Neural cell (in vitro differentiated cells): ENCODE data around the gene GLT6D1. TPM values are rescaled to one million over a fixed set of nuclear protein-coding genes. Genes with fewer than 3 reads are reported as not detected.

Experiments used
- H2AFZ ChIP-seq: fragments of 200-600, 300-800 bp; sonication (generic), shearing (Covaris generic); 2 replicates; pipeline ENCODE4 v1.6.0; 2014; ENCODE audit warnings: low read depth, mild to moderate bottlenecking, antibody characterized with exemption, low read length, moderate library complexity
- H3F3A ChIP-seq: fragments of 200-600 bp; shearing (Covaris generic); 2 replicates; pipeline ENCODE4 v1.6.1; 2016; ENCODE audit warnings: mild to moderate bottlenecking, moderate library complexity, mixed read lengths, antibody characterized with exemption, low read length; ENCODE audit not compliant: insufficient read depth, poor library complexity, severe bottlenecking
- H3K27ac ChIP-seq: fragments of 200-600, 300-800 bp; sonication (generic), shearing (Covaris generic); 2 replicates; pipeline ENCODE4 v1.5.1; 2014; ENCODE audit warnings: mild to moderate bottlenecking, low read length, moderate library complexity
- H3K27me3 ChIP-seq: fragments of 300-800, 200-600 bp; sonication (generic), shearing (Covaris generic); 2 replicates; pipeline ENCODE4 v1.6.0; 2014; ENCODE audit warnings: mild to moderate bottlenecking, low read depth, low read length, moderate library complexity; ENCODE audit not compliant: insufficient read depth
- H3K36me3 ChIP-seq: fragments of 300-800, 200-600 bp; sonication (generic), shearing (Covaris generic); 2 replicates; pipeline ENCODE4 v1.5.1; 2014; ENCODE audit warnings: mild to moderate bottlenecking, antibody characterized with exemption, low read length, moderate library complexity; ENCODE audit not compliant: insufficient read depth
- H3K4me2 ChIP-seq: fragments of 300-800, 200-600 bp; sonication (generic), shearing (Covaris generic); 2 replicates; pipeline ENCODE4 v1.6.0; 2014; ENCODE audit warnings: mild to moderate bottlenecking, low read length
- H3K4me3 ChIP-seq: fragments of 300-800, 200-600 bp; sonication (generic), shearing (Covaris generic); 2 replicates; pipeline ENCODE4 v1.5.1; 2014; ENCODE audit warnings: mild to moderate bottlenecking, low read length, moderate library complexity
- H3K79me2 ChIP-seq: fragments of 200-600 bp; shearing (Covaris generic); replicated peaks from 2 replicates; pipeline ENCODE4 v1.6.0; 2014; ENCODE audit warnings: mild to moderate bottlenecking, low read length, moderate library complexity; ENCODE audit not compliant: insufficient read depth
- H3K9ac ChIP-seq: fragments of 300-800, 200-600 bp; sonication (generic), shearing (Covaris generic); 2 replicates; pipeline ENCODE4 v1.6.1; 2016; ENCODE audit warnings: mild to moderate bottlenecking, low read length, mixed read lengths
- H3K9me2 ChIP-seq: fragments of 200-600 bp; shearing (Covaris generic); 2 replicates; pipeline ENCODE4 v1.6.1; 2016; ENCODE audit warnings: mild to moderate bottlenecking, low read length, mixed read lengths; ENCODE audit not compliant: insufficient read depth
- H3K9me3 ChIP-seq: fragments of 200-600, 300-800 bp; sonication (generic), shearing (Covaris generic); 2 replicates; pipeline ENCODE4 v1.6.1; 2016; ENCODE audit warnings: mild to moderate bottlenecking, mixed run types, low read length, moderate library complexity, mixed read lengths
- H4K20me1 ChIP-seq: fragments of 200-600 bp; shearing (Covaris generic); 2 replicates; pipeline ENCODE4 v1.6.1; 2016; ENCODE audit warnings: mild to moderate bottlenecking, mixed run types; ENCODE audit not compliant: insufficient read depth
- EP300 ChIP-seq: fragments of 450-650 bp; conservative IDR thresholded peaks from 2 replicates; pipeline ENCODE4 v1.6.1; 2014; ENCODE audit warnings: antibody characterized with exemption, mild to moderate bottlenecking, moderate library complexity; ENCODE audit not compliant: poor library complexity, severe bottlenecking
- EZH2 ChIP-seq: fragments of 200-600, 300-800 bp; shearing (Covaris generic), sonication (generic); IDR thresholded peaks from 2 replicates; pipeline ENCODE4 v1.6.1; 2014; ENCODE audit warnings: antibody characterized with exemption, low read length, borderline replicate concordance, mild to moderate bottlenecking; ENCODE audit not compliant: insufficient read depth, poor library complexity, severe bottlenecking
- MXI1 ChIP-seq: fragments of 450-650 bp; conservative IDR thresholded peaks from 2 replicates; pipeline ENCODE4 v1.6.1; 2014; ENCODE audit warnings: antibody characterized with exemption, mild to moderate bottlenecking; ENCODE audit not compliant: poor library complexity, severe bottlenecking
- POLR2AphosphoS5 ChIP-seq: IDR thresholded peaks from 2 replicates; pipeline ENCODE4 v1.6.1; 2012
- RAD21 ChIP-seq: fragments of 450-650 bp; conservative IDR thresholded peaks from 2 replicates; pipeline ENCODE4 v1.6.1; 2014; ENCODE audit warnings: antibody characterized with exemption, mild to moderate bottlenecking, moderate library complexity
- SMC3 ChIP-seq: fragments of 450-650 bp; conservative IDR thresholded peaks from 2 replicates; pipeline ENCODE4 v1.6.1; 2014; ENCODE audit warnings: antibody characterized with exemption, mild to moderate bottlenecking, moderate library complexity; ENCODE audit not compliant: poor library complexity
- TAF1 ChIP-seq: IDR thresholded peaks from 2 replicates; pipeline ENCODE4 v1.6.1; 2012; ENCODE audit warnings: low read depth
- polyA plus RNA-seq: library from polyadenylated mRNA; depleted of rRNA; stranded (reverse); fragments of >200 nt; gene quantifications from 2 replicates; pipeline ENCODE4 v1.2.3, GENCODE V29; 2014
- TF ChIP-seq, protein P1 (sequence below): IDR thresholded peaks from 2 replicates; pipeline ENCODE4 v1.6.1; 2012; ENCODE audit warnings: borderline replicate concordance
- TF ChIP-seq, protein P2 (sequence below): fragments of 450-650 bp; IDR thresholded peaks from 2 replicates; pipeline ENCODE4 v1.5.1; 2014; ENCODE audit warnings: antibody characterized with exemption, mild to moderate bottlenecking, moderate library complexity; ENCODE audit not compliant: poor library complexity, severe bottlenecking

GLT6D1 gene
- polyA plus RNA-seq, 1 donor from 2014 or later = not detected

DNA sequence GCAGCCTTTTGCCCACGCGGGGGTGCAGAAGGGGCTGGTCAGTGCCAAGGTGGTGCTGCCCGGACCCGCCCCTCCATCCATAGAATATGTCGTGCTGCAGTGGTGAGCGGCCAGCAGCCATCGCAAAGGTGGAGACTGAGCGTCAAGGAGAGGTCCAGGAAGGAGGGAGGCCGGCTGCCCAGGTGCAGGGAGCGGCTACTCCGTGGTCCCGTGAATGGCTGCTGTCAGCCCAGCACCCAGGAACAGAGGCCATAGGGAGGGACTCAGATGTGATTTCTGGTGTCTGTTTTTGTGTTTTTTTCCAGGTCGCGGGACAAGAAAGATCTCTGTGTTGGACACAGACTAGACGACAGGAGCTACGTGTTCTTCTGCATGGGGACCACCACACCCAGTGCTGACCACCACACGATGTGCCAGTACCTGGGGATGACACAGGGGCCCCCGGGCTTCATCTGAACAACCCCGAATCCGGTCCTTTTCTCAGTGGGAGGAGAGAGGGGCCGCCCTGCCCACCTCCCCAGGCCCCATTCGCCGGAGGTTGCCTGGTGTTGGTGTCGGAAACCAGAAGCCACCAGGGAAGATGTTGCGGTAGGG lies 48.8 kb downstream of the GLT6D1 start:
- Histone ChIP-seq H3K36me3 (no peaks in the 10 kb centered on the region), H3K9me3 (peaks cover under 1% of the 10 kb centered on the region), H3K27ac (no peak overlapping the region), H3K79me2 (no peaks in the 10 kb centered on the region), H2AFZ (no peak overlapping the region), H3K4me3 (no peak overlapping the region), H3K9me2 (no peaks in the 10 kb centered on the region), H3K4me2 (no peak overlapping the region), H3K27me3 (no peaks in the 10 kb centered on the region), H4K20me1 (no peaks in the 10 kb centered on the region), H3K9ac (no peak overlapping the region), H3F3A (no peaks in the 10 kb centered on the region)
- TF ChIP-seq MXI1 = no peak
- TF ChIP-seq, protein P1, sequence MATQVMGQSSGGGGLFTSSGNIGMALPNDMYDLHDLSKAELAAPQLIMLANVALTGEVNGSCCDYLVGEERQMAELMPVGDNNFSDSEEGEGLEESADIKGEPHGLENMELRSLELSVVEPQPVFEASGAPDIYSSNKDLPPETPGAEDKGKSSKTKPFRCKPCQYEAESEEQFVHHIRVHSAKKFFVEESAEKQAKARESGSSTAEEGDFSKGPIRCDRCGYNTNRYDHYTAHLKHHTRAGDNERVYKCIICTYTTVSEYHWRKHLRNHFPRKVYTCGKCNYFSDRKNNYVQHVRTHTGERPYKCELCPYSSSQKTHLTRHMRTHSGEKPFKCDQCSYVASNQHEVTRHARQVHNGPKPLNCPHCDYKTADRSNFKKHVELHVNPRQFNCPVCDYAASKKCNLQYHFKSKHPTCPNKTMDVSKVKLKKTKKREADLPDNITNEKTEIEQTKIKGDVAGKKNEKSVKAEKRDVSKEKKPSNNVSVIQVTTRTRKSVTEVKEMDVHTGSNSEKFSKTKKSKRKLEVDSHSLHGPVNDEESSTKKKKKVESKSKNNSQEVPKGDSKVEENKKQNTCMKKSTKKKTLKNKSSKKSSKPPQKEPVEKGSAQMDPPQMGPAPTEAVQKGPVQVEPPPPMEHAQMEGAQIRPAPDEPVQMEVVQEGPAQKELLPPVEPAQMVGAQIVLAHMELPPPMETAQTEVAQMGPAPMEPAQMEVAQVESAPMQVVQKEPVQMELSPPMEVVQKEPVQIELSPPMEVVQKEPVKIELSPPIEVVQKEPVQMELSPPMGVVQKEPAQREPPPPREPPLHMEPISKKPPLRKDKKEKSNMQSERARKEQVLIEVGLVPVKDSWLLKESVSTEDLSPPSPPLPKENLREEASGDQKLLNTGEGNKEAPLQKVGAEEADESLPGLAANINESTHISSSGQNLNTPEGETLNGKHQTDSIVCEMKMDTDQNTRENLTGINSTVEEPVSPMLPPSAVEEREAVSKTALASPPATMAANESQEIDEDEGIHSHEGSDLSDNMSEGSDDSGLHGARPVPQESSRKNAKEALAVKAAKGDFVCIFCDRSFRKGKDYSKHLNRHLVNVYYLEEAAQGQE = no peak
- TF ChIP-seq POLR2AphosphoS5 = no peak
- no peak for TF ChIP-seq TAF1
- TF ChIP-seq, protein P2, sequence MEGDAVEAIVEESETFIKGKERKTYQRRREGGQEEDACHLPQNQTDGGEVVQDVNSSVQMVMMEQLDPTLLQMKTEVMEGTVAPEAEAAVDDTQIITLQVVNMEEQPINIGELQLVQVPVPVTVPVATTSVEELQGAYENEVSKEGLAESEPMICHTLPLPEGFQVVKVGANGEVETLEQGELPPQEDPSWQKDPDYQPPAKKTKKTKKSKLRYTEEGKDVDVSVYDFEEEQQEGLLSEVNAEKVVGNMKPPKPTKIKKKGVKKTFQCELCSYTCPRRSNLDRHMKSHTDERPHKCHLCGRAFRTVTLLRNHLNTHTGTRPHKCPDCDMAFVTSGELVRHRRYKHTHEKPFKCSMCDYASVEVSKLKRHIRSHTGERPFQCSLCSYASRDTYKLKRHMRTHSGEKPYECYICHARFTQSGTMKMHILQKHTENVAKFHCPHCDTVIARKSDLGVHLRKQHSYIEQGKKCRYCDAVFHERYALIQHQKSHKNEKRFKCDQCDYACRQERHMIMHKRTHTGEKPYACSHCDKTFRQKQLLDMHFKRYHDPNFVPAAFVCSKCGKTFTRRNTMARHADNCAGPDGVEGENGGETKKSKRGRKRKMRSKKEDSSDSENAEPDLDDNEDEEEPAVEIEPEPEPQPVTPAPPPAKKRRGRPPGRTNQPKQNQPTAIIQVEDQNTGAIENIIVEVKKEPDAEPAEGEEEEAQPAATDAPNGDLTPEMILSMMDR = no peak
- TF ChIP-seq SMC3 = no peak
- TF ChIP-seq EZH2 = no peak
- no peak for TF ChIP-seq RAD21
- TF ChIP-seq EP300 = no peak

- no peaks in the 10 kb centered on the region for H3K27me3 ChIP-seq
- H2AFZ ChIP-seq = no peak overlapping the region
- H3K4me3 ChIP-seq = no peak overlapping the region
These were observed 49.5 kb downstream of the GLT6D1 start for GRCh38 chr9:135589596-135590485.

More at GRCh38 chr9:135589596-135590485, 49.5 kb downstream of the GLT6D1 start:
- H3K36me3 ChIP-seq = no peaks in the 10 kb centered on the region
- no peaks in the 10 kb centered on the region for H3K9me2 ChIP-seq
- no peaks in the 10 kb centered on the region for H4K20me1 ChIP-seq
- no peak for TF ChIP-seq EZH2
- TF ChIP-seq, protein P1 = no peak
- TF ChIP-seq TAF1 = no peak
- TF ChIP-seq EP300 = no peak
- no peak for TF ChIP-seq SMC3
- TF ChIP-seq, protein P2 = no peak
- TF ChIP-seq RAD21 = no peak
- no peak for TF ChIP-seq MXI1
- H3F3A ChIP-seq = no peaks in the 10 kb centered on the region
- H3K4me2 ChIP-seq = no peak overlapping the region
- H3K9me3 ChIP-seq = no peaks in the 10 kb centered on the region
- H3K9ac ChIP-seq = no peak overlapping the region
- no peaks in the 10 kb centered on the region for H3K79me2 ChIP-seq
- no peak overlapping the region for H3K27ac ChIP-seq
